ENCODE data around the gene KCNN3.

DNA sequence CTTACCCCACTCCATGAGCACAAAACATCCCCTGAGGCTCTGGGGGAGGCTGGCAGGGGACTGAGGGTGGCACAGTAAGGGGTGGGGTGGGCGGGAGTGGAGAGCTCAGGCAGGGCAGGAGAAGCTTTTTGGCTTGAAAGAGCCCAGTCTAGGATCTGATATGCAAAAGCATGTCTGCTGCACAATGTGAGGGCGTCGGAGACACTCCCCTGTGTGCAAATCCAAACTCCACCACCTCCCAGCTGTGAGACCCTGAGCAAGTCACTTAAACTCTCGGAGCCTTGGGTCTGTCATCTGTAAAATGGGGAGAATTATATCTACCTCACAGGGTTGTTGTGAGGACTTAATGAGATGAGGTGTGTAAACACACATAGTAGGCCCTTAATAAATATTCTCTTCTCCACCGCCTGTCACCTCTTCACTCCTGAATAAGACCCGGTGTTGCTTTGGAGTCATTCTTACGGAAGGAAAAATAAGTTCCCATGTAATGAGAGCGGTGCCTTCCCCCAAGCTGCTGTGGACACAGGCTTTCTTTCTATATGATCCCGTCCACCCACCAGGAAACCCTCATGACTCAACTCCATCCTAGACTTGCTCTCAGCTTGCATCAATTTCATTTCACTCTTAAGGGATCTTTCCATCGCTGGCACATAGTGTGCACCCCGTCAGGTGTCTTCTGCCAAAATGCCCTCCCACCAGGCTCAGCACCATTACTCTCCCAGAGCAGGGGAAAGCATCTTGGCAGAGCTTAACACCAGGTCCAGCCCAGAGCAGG lies 12.5 kb downstream of the KCNN3 start:
- TF ChIP-seq POLR2AphosphoS5 (IDR thresholded peaks at IDR 0.05; ENCODE audit: low read depth, low read length) (no peak), TAF1 (IDR thresholded peaks at IDR 0.05; ENCODE audit: borderline replicate concordance, insufficient read depth, low read length) (no peak), FOXP2 (optimal IDR thresholded peaks at IDR 0.05; ENCODE audit: borderline replicate concordance, extremely low read depth, extremely low read length, insufficient read depth) (no peak)

Measured in PFSK-1 (cell line).